ENCODE results near the gene MACROD2.

- TF ChIP-seq CTCF (IDR thresholded peaks at IDR 0.05; ENCODE audit: low read depth, low read length, missing input control) (no peak), YY1 (IDR thresholded peaks at IDR 0.05) (no peak)
Observed at GRCh38 chr20:15406072-15406471, 1410.8 kb downstream of the MACROD2 start.

All from liver (tissue), 2 donors.